Measurements from ENCODE around the gene MDK. TPM values are rescaled to one million over a fixed set of nuclear protein-coding genes. Genes with fewer than 3 reads are reported as not detected.
A peak's percentile ranks its signal among the peaks of the same experiment; 100 is the strongest.
"Not testable (repeated sequence)": the region's sequence is repeated elsewhere in the genome, so short reads cannot be mapped to it uniquely, and the experiment has no call there.

MDK gene
- total RNA-seq, 1 donor from 2014 or later: 93.3 TPM

GRCh38 chr11:46369458-46370152 is 11.9 kb upstream of the MDK start:
- Histone ChIP-seq H3K4me3 (no peak overlapping the region), H3K9me3 (no peaks in the 10 kb centered on the region), H3K4me1 (peaks cover 5 to 6% of the 10 kb centered on the region in 2 donors), H3K27ac (no peak overlapping the region), H3K27me3 (no peaks in the 10 kb centered on the region), H3K36me3 (peaks cover 28 to 37% of the 10 kb centered on the region in 2 donors)
- DNase-seq (ENCODE audit: low spot score in 2 of 2): no peak
- intact Hi-C loops (cut with DNase I): no loop called here
- peak; percentile 32 to 73 (median 56) for TF ChIP-seq CTCF (IDR thresholded peaks at IDR 0.05)

GRCh38 chr11:46370253-46370652 is 11.2 kb upstream of the MDK start:
- Histone ChIP-seq H3K27ac (no peak overlapping the region), H3K36me3 (peaks cover 35 to 43% of the 10 kb centered on the region in 2 donors), H3K9me3 (no peaks in the 10 kb centered on the region), H3K4me1 (peaks cover 5 to 6% of the 10 kb centered on the region in 2 donors), H3K27me3 (no peaks in the 10 kb centered on the region), H3K4me3 (no peak overlapping the region)
- no peak for TF ChIP-seq CTCF (IDR thresholded peaks at IDR 0.05)
- no peak for DNase-seq (ENCODE audit: low spot score in 2 of 2)
- intact Hi-C loops (cut with DNase I): no loop called here

GRCh38 chr11:46371262-46371661 is 10.2 kb upstream of the MDK start:
- DNase-seq (ENCODE audit: low spot score in 2 of 2); H3K4me3 ChIP-seq; H3K27me3 ChIP-seq; H3K9me3 ChIP-seq; H3K27ac ChIP-seq; H3K4me1 ChIP-seq; intact Hi-C loops (cut with DNase I): not testable (repeated sequence)
- H3K36me3 ChIP-seq: peaks cover 45 to 53% of the 10 kb centered on the region in 2 donors

- Histone ChIP-seq H3K27ac (no peak overlapping the region), H3K4me3 (no peak overlapping the region), H3K27me3 (no peaks in the 10 kb centered on the region), H3K4me1 (peaks cover 4 to 5% of the 10 kb centered on the region in 2 donors), H3K9me3 (no peaks in the 10 kb centered on the region), H3K36me3 (peaks cover 53 to 61% of the 10 kb centered on the region in 2 donors)
- DNase-seq (ENCODE audit: low spot score in 2 of 2): no peak
- no peak for TF ChIP-seq CTCF (IDR thresholded peaks at IDR 0.05)
- intact Hi-C loops (cut with DNase I): no loop called here
These were observed 9.4 kb upstream of the MDK start for GRCh38 chr11:46372086-46372485.

GRCh38 chr11:46372501-46372900 is 9.0 kb upstream of the MDK start:
- DNase-seq (ENCODE audit: low spot score in 2 of 2); H3K4me3 ChIP-seq; H3K27ac ChIP-seq; H3K4me1 ChIP-seq; intact Hi-C loops (cut with DNase I); H3K9me3 ChIP-seq; H3K27me3 ChIP-seq: not testable (repeated sequence)
- H3K36me3 ChIP-seq: peaks cover 54 to 65% of the 10 kb centered on the region in 2 donors

- no peak overlapping the region for H3K4me3 ChIP-seq
- intact Hi-C loops (cut with DNase I): no loop called here
- TF ChIP-seq CTCF (IDR thresholded peaks at IDR 0.05): no peak
These were observed 7.4 kb upstream of the MDK start for GRCh38 chr11:46373787-46374740.

More at GRCh38 chr11:46373787-46374740, 7.4 kb upstream of the MDK start:
- Histone ChIP-seq H3K36me3 (peaks cover 54 to 59% of the 10 kb centered on the region in 2 donors), H3K4me1 (no peaks in the 10 kb centered on the region), H3K9me3 (no peaks in the 10 kb centered on the region), H3K27ac (no peak overlapping the region), H3K27me3 (no peaks in the 10 kb centered on the region)
- no peak for DNase-seq (ENCODE audit: low spot score in 2 of 2)
